DOHH2 (cell line): ENCODE data around the gene DCAF11.
A peak's percentile ranks its signal among the peaks of the same experiment; 100 is the strongest.

Experiments
- H3F3A ChIP-seq: fragments of 200-600 bp; sonication (generic), shearing (Covaris generic); 2 replicates; pipeline ENCODE4 v1.6.0; 2016; ENCODE audit warnings: antibody characterized with exemption, mild to moderate bottlenecking; ENCODE audit not compliant: control insufficient read depth, insufficient read depth
- H3K27ac ChIP-seq: fragments of 200-600 bp; sonication (generic); 2 replicates; pipeline ENCODE4 v1.5.1; 2014; ENCODE audit warnings: low read depth, mild to moderate bottlenecking, low read length, moderate library complexity
- H3K27me3 ChIP-seq: fragments of 200-600 bp; sonication (generic); 2 replicates; pipeline ENCODE4 v1.6.1; 2014; ENCODE audit warnings: mild to moderate bottlenecking, low read length, mixed read lengths; ENCODE audit not compliant: control insufficient read depth
- H3K36me3 ChIP-seq: fragments of 200-600 bp; sonication (generic); 2 replicates; pipeline ENCODE4 v1.6.1; 2014; ENCODE audit warnings: mild to moderate bottlenecking, low read length, moderate library complexity, mixed read lengths; ENCODE audit not compliant: control insufficient read depth
- H3K4me1 ChIP-seq: fragments of 200-600 bp; sonication (generic); 2 replicates; pipeline ENCODE4 v1.6.1; 2014; ENCODE audit warnings: mild to moderate bottlenecking, low read length, mixed read lengths; ENCODE audit not compliant: control insufficient read depth
- H3K4me2 ChIP-seq: fragments of 200-600 bp; sonication (generic); 2 replicates; pipeline ENCODE4 v1.6.0; 2014; ENCODE audit warnings: mild to moderate bottlenecking, low read length, moderate library complexity
- H3K4me3 ChIP-seq: fragments of 200-600 bp; sonication (generic); 2 replicates; pipeline ENCODE4 v1.5.1; 2014; ENCODE audit warnings: mild to moderate bottlenecking, low read length, mixed read lengths
- H3K79me2 ChIP-seq: fragments of 200-600 bp; sonication (generic); 2 replicates; pipeline ENCODE4 v1.6.1; 2014; ENCODE audit warnings: mild to moderate bottlenecking, low read length, mixed read lengths; ENCODE audit not compliant: control insufficient read depth
- H3K9me2 ChIP-seq: fragments of 200-600 bp; sonication (generic); replicated peaks from 2 replicates; pipeline ENCODE4 v1.6.1; 2014; ENCODE audit warnings: mild to moderate bottlenecking, low read length, mixed read lengths; ENCODE audit not compliant: control insufficient read depth
- H3K9me3 ChIP-seq: fragments of 200-600 bp; sonication (generic); 2 replicates; pipeline ENCODE4 v1.6.1; 2014; ENCODE audit warnings: antibody characterized with exemption, low read length, mixed read lengths; ENCODE audit not compliant: control insufficient read depth, insufficient read depth
- H4K20me1 ChIP-seq: fragments of 200-600 bp; sonication (generic); 2 replicates; pipeline ENCODE4 v1.6.0; 2014; ENCODE audit warnings: low read depth, mild to moderate bottlenecking, antibody characterized with exemption, low read length, moderate library complexity; ENCODE audit not compliant: control insufficient read depth, insufficient read depth
- CTCF ChIP-seq: fragments of 200-600 bp; sonication (generic); IDR thresholded peaks from one replicate; pipeline ENCODE4 v1.5.1; 2014; ENCODE audit warnings: antibody characterized with exemption, mild to moderate bottlenecking, low read depth, low read length; ENCODE audit not compliant: poor library complexity, severe bottlenecking
- EZH2phosphoT487 ChIP-seq: fragments of 200-600 bp; sonication (generic); IDR thresholded peaks from 2 replicates; pipeline ENCODE4 v1.6.1; 2017; ENCODE audit warnings: borderline replicate concordance, mild to moderate bottlenecking, antibody characterized with exemption, low read length, moderate library complexity, mixed read lengths

DCAF11 gene

GRCh38 chr14:24172261-24172860, 57.8 kb downstream of the DCAF11 start:
- no peaks in the 10 kb centered on the region for H4K20me1 ChIP-seq
- H3K4me3 ChIP-seq = peak overlapping the region; percentile 78
- H3K27me3 ChIP-seq = no peaks in the 10 kb centered on the region
- no peaks in the 10 kb centered on the region for H3K36me3 ChIP-seq
- TF ChIP-seq CTCF = no peak
- TF ChIP-seq EZH2phosphoT487 = no peak
- H3K9me3 ChIP-seq = no peaks in the 10 kb centered on the region
- H3F3A ChIP-seq = peaks cover 5% of the 10 kb centered on the region; the same call in 1 of the 2 replicates
- no peak overlapping the region; the same call in 1 of the 2 replicates for H3K27ac ChIP-seq
- H3K4me2 ChIP-seq = peak overlapping the region; percentile 77
- H3K9me2 ChIP-seq = no peaks in the 10 kb centered on the region
- no peaks in the 10 kb centered on the region; the same call in 1 of the 2 replicates for H3K79me2 ChIP-seq
- H3K4me1 ChIP-seq = peaks cover 22% of the 10 kb centered on the region

- Histone ChIP-seq H3K79me2 (no peaks in the 10 kb centered on the region; the same call in 1 of the 2 replicates), H4K20me1 (no peaks in the 10 kb centered on the region), H3K36me3 (peaks cover 3% of the 10 kb centered on the region; the same call in 1 of the 2 replicates), H3K4me1 (peaks cover 22% of the 10 kb centered on the region), H3K27me3 (no peaks in the 10 kb centered on the region), H3K9me3 (no peaks in the 10 kb centered on the region), H3F3A (peaks cover 2% of the 10 kb centered on the region; the same call in 1 of the 2 replicates), H3K9me2 (no peaks in the 10 kb centered on the region), H3K27ac (no peak overlapping the region), H3K4me2 (peak overlapping the region; percentile 77), H3K4me3 (peak overlapping the region; percentile 78; the same call in 1 of the 2 replicates)
- no peak for TF ChIP-seq EZH2phosphoT487
These were observed 58.3 kb downstream of the DCAF11 start for GRCh38 chr14:24172871-24173281.
